ENCODE data around the gene NFIX.
A peak's percentile ranks its signal among the peaks of the same experiment; 100 is the strongest.
"Not testable (repeated sequence)": the region's sequence is repeated elsewhere in the genome, so short reads cannot be mapped to it uniquely, and the experiment has no call there.

The NFIX gene

DNA sequence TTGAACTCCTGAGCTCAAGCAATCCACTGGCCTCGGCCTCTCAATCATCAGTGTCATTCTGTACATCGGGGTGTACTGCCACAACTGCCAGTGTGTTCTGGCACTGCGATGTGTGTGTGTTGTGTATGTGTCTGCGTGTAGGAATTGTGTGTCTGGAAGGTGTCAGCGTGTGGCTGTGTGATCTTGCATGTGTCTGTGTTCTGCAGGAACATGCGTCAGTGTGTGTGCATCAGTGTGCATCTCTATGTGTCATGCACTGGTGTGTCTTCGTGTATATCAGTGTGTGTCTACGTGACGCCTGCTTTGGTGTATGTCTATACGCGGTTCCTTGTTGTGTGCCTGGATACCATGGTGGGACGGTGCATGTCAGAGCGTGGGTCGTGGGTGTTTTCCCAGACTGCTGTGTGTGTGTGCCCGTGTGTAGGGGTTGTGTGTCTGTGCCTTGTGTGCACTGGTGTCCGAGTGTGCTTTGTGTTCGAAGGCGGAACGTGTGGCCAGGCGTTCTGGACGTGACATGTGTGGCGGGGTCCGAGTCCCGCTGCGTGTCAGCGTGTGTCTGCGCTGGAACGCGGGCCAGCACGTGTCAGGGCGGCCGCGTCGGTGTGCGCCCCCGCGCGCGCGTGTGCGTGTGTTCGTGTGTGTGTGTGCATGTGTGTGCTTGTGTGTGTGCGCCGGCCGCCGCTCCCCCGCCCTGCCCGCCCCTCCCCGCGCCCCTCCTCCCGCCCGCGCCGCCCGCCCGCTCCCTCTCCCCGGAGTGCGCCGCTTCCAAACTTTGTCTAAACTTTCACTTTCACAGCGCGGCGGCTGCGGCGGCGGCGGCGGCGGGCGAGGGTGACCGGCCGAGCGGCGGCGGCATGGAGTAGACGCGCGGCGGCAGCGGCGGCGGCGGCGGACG, at the start of gene NFIX:
NFIX (plus strand) TSS at position 775 of the 895 bp plus-strand sequence. CDS start 363 bp downstream, outside the sequence.
- DNase-seq = no peak

DNA sequence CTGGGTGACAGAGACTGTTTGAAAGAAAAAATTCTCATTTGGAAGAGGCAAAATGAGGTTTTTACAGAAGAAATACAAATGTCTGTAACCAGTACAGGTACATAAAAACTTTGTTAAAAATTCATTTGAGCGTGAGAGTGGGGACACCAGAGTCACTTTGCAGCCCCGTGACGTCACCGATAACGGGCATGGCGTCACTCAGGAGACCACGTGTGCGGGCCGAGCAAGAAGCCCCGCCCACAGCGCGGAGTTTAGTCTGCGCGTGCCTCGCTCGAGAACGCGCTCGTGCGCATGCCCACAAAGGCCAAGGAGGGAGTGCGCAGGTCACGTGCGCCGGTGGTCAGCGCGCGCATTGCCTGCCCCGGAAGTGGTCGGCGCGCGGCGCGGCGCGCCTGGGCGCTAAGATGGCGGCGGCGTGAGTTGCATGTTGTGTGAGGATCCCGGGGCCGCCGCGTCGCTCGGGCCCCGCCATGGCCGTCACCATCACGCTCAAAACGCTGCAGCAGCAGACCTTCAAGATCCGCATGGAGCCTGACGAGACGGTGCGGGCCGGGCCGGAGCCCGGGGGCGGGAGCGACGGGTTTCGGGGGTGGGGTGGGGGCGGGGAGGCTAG, 49.7 kb upstream of the NFIX start, which contains the start of gene RAD23A:
RAD23A (plus strand) TSS at position 384 of the 613 bp plus-strand sequence; CDS start at position 471, 87 bp downstream.
- peak; percentile 84 to 92 for DNase-seq

GRCh38 chr19:12946092-12946721, 49.1 kb upstream of the NFIX start:
- no peak for DNase-seq

DNA sequence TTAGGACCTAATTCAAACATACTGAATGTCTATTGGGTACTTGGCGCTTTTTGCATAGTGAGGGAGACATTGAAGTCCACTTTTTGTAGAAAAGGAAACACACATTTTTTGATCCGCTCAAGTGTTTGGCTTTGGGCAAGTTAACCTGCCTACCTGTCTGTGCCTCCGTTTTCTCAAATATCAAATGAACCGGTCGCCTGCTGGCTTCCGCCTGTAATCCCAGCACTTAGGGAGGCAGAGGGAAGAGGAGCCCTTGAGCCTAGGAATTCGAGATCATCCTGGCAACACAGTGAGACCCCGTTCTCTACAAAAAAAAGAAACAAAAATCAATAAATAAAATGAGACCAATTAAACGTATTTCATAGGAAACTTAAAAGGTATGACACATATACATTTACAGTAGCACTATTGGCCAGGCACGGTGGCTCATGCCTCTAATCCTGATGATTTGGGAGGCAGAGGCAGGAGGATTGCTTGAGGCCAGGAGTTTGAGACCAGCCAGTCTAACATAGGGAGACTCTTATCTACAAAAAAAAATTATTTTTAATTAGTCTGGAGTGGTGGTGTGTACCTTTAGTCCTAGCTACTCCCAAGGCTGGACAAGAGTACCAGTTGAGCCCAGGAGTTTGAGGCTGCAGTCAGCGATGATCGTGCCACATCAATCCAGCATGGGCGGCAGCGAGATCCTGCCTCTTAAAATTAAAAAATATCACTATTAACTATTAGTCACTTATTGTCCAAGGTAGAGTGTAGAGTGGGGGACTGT, 48.4 kb upstream of the NFIX start:
- DNase-seq = no peak

DNA sequence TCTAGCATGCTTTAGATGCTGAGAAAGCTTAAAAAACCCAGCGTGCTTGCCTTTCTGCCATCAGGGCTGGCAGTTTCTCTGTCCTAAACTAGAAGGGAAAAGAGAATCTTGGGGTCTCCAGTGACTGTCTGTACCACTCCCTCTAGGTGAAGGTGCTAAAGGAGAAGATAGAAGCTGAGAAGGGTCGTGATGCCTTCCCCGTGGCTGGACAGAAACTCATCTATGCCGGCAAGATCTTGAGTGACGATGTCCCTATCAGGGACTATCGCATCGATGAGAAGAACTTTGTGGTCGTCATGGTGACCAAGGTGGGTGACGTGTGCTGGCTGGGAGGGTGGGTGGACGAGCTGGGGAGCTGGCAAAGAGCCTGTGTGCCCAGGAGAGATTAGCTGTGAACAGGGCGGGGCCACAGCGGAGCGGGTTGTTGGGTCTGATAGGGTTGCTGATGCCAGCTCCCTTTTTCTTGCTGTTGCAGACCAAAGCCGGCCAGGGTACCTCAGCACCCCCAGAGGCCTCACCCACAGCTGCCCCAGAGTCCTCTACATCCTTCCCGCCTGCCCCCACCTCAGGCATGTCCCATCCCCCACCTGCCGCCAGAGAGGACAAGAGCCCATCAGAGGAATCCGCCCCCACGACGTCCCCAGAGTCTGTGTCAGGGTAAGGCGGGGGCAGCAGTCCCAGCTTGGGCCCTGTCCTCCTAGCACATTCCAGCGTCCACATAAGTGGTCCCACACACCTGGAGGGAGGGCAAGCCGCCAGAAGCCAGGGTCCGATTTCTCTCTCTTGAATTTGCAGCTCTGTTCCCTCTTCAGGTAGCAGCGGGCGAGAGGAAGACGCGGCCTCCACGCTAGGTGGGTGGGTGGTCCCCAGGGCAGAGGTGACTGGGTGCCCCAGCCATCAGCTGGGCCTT, 47.3 kb upstream of the NFIX start:
- DNase-seq = no peak

DNA sequence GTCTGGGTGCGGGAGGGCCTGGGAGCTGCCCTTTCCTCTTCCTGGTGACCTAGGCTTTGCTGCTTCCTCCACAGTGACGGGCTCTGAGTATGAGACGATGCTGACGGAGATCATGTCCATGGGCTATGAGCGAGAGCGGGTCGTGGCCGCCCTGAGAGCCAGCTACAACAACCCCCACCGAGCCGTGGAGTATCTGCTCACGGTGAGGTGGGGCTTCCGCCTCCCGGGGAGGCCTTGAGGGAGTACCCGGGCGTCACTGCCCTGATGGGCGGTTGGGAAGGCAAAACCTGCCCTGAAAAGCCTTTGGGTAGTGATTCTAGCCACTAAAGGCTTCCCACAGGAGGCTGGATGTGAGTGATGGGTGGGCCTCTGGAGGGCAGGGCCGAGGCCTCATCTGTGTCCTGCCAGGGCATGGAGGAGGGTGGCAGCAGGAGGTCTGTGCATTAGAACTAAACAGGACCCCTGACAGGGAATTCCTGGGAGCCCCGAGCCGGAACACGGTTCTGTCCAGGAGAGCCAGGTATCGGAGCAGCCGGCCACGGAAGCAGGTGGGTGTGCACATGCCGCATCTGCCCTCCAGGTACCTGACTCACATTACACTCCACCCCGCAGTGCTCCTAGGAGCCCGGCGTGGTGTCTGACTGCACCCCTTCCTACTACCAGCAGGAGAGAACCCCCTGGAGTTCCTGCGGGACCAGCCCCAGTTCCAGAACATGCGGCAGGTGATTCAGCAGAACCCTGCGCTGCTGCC, 46.5 kb upstream of the NFIX start:
- DNase-seq = no peak

DNA sequence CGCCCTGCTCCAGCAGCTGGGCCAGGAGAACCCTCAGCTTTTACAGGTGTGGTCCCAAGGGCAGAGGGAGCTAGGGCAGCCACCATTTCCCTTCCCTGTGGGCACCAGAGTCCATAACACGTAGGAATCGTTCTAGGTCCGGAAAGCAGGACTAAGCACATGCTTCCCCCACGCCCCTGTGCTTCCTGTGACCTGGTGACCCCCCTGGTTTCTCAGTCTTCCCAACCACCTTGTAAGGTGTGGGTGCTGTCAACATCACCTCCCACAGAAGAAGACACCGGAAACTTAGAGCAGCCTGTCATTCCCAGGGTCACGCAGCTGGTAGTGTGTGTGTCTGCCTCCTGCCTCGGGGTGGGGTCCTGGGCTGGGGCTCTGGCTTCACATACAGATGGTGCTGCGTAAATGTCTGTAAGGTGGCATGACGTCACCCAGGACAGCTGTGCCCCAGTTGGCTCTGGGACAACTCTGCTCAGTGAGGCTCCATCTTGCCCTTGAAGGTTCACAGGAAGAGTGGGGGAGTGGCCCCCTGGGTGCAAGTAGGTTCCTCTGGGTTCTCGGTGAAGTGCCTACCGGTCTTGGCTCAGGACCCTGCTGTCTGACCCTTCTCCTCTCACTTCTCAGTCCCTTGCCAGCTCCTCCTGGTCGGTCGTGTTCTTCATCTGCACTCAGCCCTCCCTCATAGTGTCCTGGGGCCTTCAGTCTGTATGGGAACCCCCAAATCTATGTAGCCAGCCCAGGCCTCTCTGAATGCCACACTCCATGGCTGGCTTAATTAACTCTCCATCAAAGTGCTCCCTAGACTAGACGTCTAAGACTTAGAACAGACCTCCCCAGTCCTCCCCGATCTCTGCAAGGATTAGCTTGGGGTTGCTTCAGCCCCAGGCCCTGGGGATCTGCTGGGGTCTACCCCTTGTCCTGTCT, 45.7 kb upstream of the NFIX start:
- DNase-seq = no peak

GRCh38 chr19:12952050-12952449, 43.2 kb upstream of the NFIX start:
- DNase-seq = not testable (repeated sequence)

GRCh38 chr19:12952488-12953137, 42.7 kb upstream of the NFIX start:
- DNase-seq = no peak

GRCh38 chr19:12953138-12953798, 42.0 kb upstream of the NFIX start:
- DNase-seq = no peak

- DNase-seq = no peak
Observed at GRCh38 chr19:12953799-12954611, 41.3 kb upstream of the NFIX start.

DNA sequence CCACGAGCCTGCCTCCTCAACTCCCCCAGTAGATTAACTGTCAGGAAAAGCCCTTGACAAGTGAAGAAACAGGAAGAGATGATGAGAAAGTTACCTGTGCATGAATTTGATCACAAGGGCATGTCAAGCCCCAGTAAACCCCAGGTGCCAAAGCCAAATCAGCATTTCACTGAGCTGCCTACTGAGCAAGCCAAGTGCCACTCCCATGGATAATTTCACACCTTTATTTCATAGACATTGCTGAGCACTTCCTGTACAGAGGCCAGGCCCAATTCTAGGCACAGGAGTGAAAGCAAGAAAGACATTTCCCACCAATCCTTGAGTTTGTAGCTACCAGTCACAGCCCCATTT, 40.7 kb upstream of the NFIX start:
- no peak for DNase-seq

GRCh38 chr19:12955575-12955974, 39.7 kb upstream of the NFIX start:
- DNase-seq = not testable (repeated sequence)

DNA sequence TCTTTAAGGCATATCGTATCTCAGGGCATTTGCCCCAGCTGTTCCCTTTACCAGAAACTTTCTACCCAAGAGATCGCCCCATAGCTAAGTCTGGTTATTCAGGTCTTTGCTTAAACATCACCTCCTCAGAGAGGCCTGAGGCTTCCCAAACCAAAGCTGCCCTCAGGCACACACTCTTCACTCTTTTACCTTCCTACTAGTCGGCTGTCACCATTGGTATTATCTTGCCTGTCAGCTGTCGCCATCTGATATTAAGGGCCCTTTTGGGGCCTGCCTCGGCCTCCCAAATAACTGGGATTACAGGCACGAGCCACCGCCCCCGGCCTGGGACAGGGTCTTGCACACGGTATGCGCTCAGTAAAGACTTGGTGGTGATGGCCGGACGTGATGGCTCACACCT, 39.3 kb upstream of the NFIX start:
- no peak for DNase-seq

DNA sequence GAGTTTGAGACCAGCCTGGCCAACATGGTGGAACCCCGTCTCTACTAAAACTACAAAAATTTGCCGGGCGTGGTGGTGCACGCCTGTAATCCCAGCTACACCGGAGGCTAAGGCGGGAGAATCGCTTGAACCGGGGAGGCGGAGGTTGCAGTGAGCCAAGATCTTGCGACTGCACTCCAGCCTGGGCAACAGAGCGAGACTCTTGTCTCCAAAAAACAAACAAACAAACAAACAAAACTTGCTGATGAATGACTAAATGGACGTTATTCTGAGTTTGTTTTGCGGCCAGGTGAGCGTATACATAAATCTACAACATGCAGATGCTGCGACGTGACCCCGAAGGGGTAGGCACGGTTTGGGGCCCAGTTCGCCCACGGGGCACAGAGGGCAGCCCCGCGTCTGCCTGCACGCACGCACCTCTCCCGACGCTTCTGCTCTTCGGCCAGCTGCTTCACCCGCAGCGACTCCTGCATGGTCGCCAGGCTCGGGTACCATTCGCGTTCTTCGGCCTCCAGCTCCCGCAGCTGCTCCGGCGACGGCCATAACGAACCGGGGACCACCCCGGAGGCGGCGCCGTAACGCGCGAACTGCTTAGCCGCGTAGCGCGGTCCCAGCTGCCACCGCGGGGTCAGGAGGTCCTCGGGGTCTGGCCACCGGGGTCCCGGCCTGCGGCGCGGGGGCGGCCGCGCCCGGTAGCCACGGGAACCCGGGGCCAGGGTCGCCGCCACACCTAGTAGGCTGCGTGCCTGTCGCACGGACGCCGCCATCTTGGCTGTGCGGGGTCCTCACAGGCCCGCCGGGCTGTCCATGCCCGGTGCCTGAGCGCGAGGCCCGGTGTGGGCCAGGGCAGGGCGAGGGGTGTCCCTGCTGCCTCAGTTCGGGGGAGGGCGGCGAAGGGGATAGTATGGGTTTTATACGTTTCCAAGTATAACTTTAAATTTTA, 38.6 kb upstream of the NFIX start, which contains the start of gene GADD45GIP1:
GADD45GIP1 (minus strand) TSS at position 778 of the 943 bp plus-strand sequence; CDS start at position 767, 11 bp downstream.
- peak; percentile 18 to 39 for DNase-seq

- not testable (repeated sequence) for DNase-seq
Observed at GRCh38 chr19:12957389-12957952, 37.8 kb upstream of the NFIX start.
